Stimulated activated naive B cell treated with anti-CD40 and anti-IgM and Interleukin-4, amounts not matched to agents 10 μg/mL and 1 μg/mL and 100 μg/mL, for 72 hours (primary cell): ENCODE measurements around the gene NUDC.

Experiments used
- ATAC-seq, 2 donors: fragments of 150-1000 bp; cut with Tn5 transposase; replicated peaks; 2 replicates each; pipeline ENCODE4 v1.10.0; 2021; ENCODE audit warnings: moderate library complexity in 1 of 2
- DNase-seq: peaks from one replicate; pipeline ENCODE4 v3.0.0; 2021
- H3K27ac Mint-ChIP-seq: one replicate; pipeline ENCODE4 v1.8.0; 2022; ENCODE audit warnings: mild to moderate bottlenecking, mixed read lengths
- H3K27me3 Mint-ChIP-seq, 2 donors: one replicate each; pipeline ENCODE4 v1.8.0; 2022; ENCODE audit warnings: mixed read lengths in 2 of 2
- H3K36me3 Mint-ChIP-seq, 2 donors: one replicate each; pipeline ENCODE4 v1.8.0; 2022; ENCODE audit warnings: mixed read lengths in 2 of 2, mild to moderate bottlenecking in 1 of 2
- H3K4me1 Mint-ChIP-seq, 2 donors: one replicate each; pipeline ENCODE4 v1.8.0; 2022; ENCODE audit warnings: mixed read lengths in 2 of 2, mild to moderate bottlenecking in 1 of 2
- H3K4me3 Mint-ChIP-seq, 2 donors: one replicate each; pipeline ENCODE4 v1.8.0; 2022; ENCODE audit warnings: mild to moderate bottlenecking in 2 of 2, mixed read lengths in 2 of 2, moderate library complexity in 1 of 2
- H3K9me3 Mint-ChIP-seq, 2 donors: one replicate each; pipeline ENCODE4 v1.8.0; 2022; ENCODE audit warnings: mixed read lengths in 2 of 2, mild to moderate bottlenecking in 1 of 2

Gene NUDC

DNA sequence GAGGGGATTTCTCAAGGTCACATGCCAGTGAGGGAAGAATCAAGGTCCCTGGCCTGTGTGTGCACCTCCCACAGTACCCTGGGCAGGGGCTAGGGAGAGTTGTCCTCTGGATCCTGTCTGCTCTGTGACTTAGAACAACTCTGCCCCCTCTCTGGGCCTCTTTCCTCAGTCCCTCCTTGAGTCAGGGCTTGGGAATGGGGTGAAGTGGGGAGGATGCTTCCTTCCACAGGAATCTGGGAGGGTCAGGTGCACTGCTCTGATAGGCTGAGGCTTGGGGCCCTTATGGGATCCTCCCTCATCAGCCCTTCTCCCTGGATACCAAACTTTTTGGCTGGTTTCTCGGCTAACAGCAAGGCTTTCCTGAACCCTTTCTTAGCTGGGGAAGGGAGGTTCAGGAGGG, 74.5 kb downstream of the NUDC start:
- H3K36me3 Mint-ChIP-seq, result no peaks in the 10 kb centered on the region
- peaks cover 43 to 45% of the 10 kb centered on the region in 2 donors for H3K27me3 Mint-ChIP-seq
- DNase-seq (no peak), ATAC-seq (no peak)
- no peak overlapping the region for H3K27ac Mint-ChIP-seq
- peaks cover 19 to 30% of the 10 kb centered on the region in 2 donors for H3K4me1 Mint-ChIP-seq
- no peaks in the 10 kb centered on the region for H3K9me3 Mint-ChIP-seq
- no peak overlapping the region for H3K4me3 Mint-ChIP-seq
